HCT116 (cell line): Measurements from ENCODE around the gene ATXN2. TPM values are rescaled to one million over a fixed set of nuclear protein-coding genes. Genes with fewer than 3 reads are reported as not detected.

Source experiments
- ATAC-seq: fragments of 200-7000 bp; cut with Tn5 transposase; 2 replicates; pipeline ENCODE4 v1.9.1; 2020; ENCODE audit warnings: mild to moderate bottlenecking, moderate library complexity
- BruUV-seq: library from RNA; stranded (reverse); fragments of 400-500 nt; replicated peaks from 2 replicates; lab custom pipeline; 2021; lab: Mats Ljungman, UMichigan
- CTCF ChIA-PET: fragments of 300-600 bp; sonication (Branson Sonifier 250); formaldehyde crosslinking; loops from one replicate; lab custom pipeline; 2021; ENCODE audit warnings: antibody characterized with exemption; lab: Charles Lee
- POLR2A ChIA-PET: fragments of 300-600, 350-600 bp; sonication (Branson Sonifier 250); formaldehyde crosslinking; loops from one replicate; lab custom pipeline; 2021; ENCODE audit warnings: antibody characterized with exemption; lab: Charles Lee
- RAD21 ChIA-PET, 2 experiments: fragments of 300-600 bp; sonication (Branson Sonifier 250); formaldehyde crosslinking; loops; one replicate each; lab custom pipeline; 2023; ENCODE audit warnings: low total read pairs in 2 of 2; ENCODE audit not compliant: uncharacterized antibody in 2 of 2, unreplicated experiment in 2 of 2, low non-redundant PET in 1 of 2; lab: Charles Lee
- DNase-seq: peaks from one replicate; pipeline ENCODE4 v3.0.0-alpha.2; 2010; ENCODE audit warnings: low read depth, low spot score
- H2AFZ ChIP-seq: fragments of 200-600 bp; shearing (Covaris generic), sonication (generic); 2 replicates; pipeline ENCODE4 v1.6.1; 2017; ENCODE audit warnings: low read depth, mixed run types, mixed read lengths, antibody characterized with exemption, low read length; ENCODE audit not compliant: poor library complexity, severe bottlenecking
- H3K27ac ChIP-seq: 2 replicates; pipeline ENCODE4 v1.5.1; 2012; ENCODE audit warnings: low read depth, low read length
- H3K27me3 ChIP-seq: fragments of 200-600 bp; sonication (generic); 2 replicates; pipeline ENCODE4 v1.6.1; 2016; ENCODE audit warnings: mixed run types, low read length, mixed read lengths; ENCODE audit not compliant: insufficient read depth
- H3K36me3 ChIP-seq, 2 experiments: fragments of 200-500 bp in 1 of 2; fragments of 200-600 bp in 1 of 2; sonication (Bioruptor generic) in 1 of 2; sonication (generic) in 1 of 2; 2 replicates each; pipeline versions ENCODE4 v1.5.1 to v1.6.1; 2014 to 2016; ENCODE audit warnings: low read length in 2 of 2, inconsistent platforms in 1 of 2, mixed read lengths in 1 of 2, mixed run types in 1 of 2; ENCODE audit not compliant: insufficient read depth in 2 of 2, control insufficient read depth in 1 of 2
- H3K4me1 ChIP-seq, 2 experiments: fragments of 200-600 bp in 1 of 2; sonication (generic) in 1 of 2; 2 replicates each; pipeline versions ENCODE4 v1.5.1 to v1.6.1; 2012 to 2017; ENCODE audit warnings: low read length in 2 of 2, inconsistent platforms in 1 of 2, mild to moderate bottlenecking in 1 of 2, mixed read lengths in 1 of 2, mixed run types in 1 of 2, moderate library complexity in 1 of 2; ENCODE audit not compliant: insufficient read depth in 2 of 2, control insufficient read depth in 1 of 2
- H3K4me2 ChIP-seq: fragments of 200-600 bp; sonication (generic); 2 replicates; pipeline ENCODE4 v1.6.1; 2017; ENCODE audit warnings: mixed run types, low read length, mixed read lengths
- H3K4me3 ChIP-seq, 2 experiments: fragments of 200-600 bp in 1 of 2; sonication (generic) in 1 of 2; replicated peaks in 1 of 2; 2 replicates each; pipeline ENCODE4 v1.5.1; 2011 to 2016; ENCODE audit warnings: low read length in 2 of 2, control low read depth in 1 of 2, low read depth in 1 of 2, mild to moderate bottlenecking in 1 of 2, mixed read lengths in 1 of 2, mixed run types in 1 of 2
- H3K79me2 ChIP-seq: fragments of 200-600 bp; sonication (generic); 2 replicates; pipeline ENCODE4 v1.6.1; 2017; ENCODE audit warnings: mild to moderate bottlenecking, mixed run types, low read length, moderate library complexity, mixed read lengths; ENCODE audit not compliant: insufficient read depth
- H3K9ac ChIP-seq: fragments of 200-600 bp; sonication (generic); 2 replicates; pipeline ENCODE4 v1.6.1; 2016; ENCODE audit warnings: low read length, mixed read lengths
- H3K9me2 ChIP-seq: fragments of 200-600 bp; sonication (generic), shearing (Covaris generic); 2 replicates; pipeline ENCODE4 v1.6.1; 2017; ENCODE audit warnings: mixed run types, mild to moderate bottlenecking, moderate library complexity; ENCODE audit not compliant: insufficient read depth
- H3K9me3 ChIP-seq, 2 experiments: fragments of 200-500 bp in 1 of 2; fragments of 200-600 bp in 1 of 2; sonication (Bioruptor generic) in 1 of 2; sonication (generic) in 1 of 2; 2 replicates each; pipeline ENCODE4 v1.6.1; 2014 to 2017; ENCODE audit warnings: low read length in 2 of 2, mixed read lengths in 2 of 2, inconsistent platforms in 1 of 2, low read depth in 1 of 2, mild to moderate bottlenecking in 1 of 2, mixed run types in 1 of 2, moderate library complexity in 1 of 2; ENCODE audit not compliant: control insufficient read depth in 1 of 2, insufficient read depth in 1 of 2
- H4K20me1 ChIP-seq: fragments of 200-600 bp; sonication (generic), shearing (Covaris generic); 2 replicates; pipeline ENCODE4 v1.6.1; 2017; ENCODE audit warnings: mixed run types, mild to moderate bottlenecking, moderate library complexity; ENCODE audit not compliant: insufficient read depth
- ATF3 ChIP-seq: IDR thresholded peaks from 2 replicates; pipeline ENCODE4 v1.6.1; 2012
- CBX3 ChIP-seq: IDR thresholded peaks from 2 replicates; pipeline ENCODE4 v1.6.1; 2012; ENCODE audit warnings: low read depth
- CTCF ChIP-seq, 3 experiments: fragments of 200-600 bp in 1 of 3; sonication (generic) in 1 of 3; IDR thresholded peaks in 2 of 3; conservative IDR thresholded peaks in 1 of 3; 2 replicates each; pipeline ENCODE4 v1.5.1; 2012 to 2017; ENCODE audit warnings: low read depth in 2 of 3, low read length in 2 of 3, antibody characterized with exemption in 1 of 3, borderline replicate concordance in 1 of 3, control low read depth in 1 of 3, mild to moderate bottlenecking in 1 of 3, mixed read lengths in 1 of 3, mixed run types in 1 of 3, moderate library complexity in 1 of 3; ENCODE audit not compliant: insufficient read depth in 1 of 3
- EGR1 ChIP-seq: IDR thresholded peaks from 2 replicates; pipeline ENCODE4 v1.6.1; 2012; ENCODE audit warnings: low read depth
- ELF1 ChIP-seq: IDR thresholded peaks from 2 replicates; pipeline ENCODE4 v1.6.1; 2012; ENCODE audit warnings: low read depth, borderline replicate concordance
- POLR2A ChIP-seq: IDR thresholded peaks from 2 replicates; pipeline ENCODE4 v1.7.0; 2011; ENCODE audit warnings: borderline replicate concordance; ENCODE audit not compliant: insufficient read depth, insufficient read length; ENCODE audit errors: extremely low read depth
- POLR2AphosphoS5 ChIP-seq: IDR thresholded peaks from 2 replicates; pipeline ENCODE4 v1.6.1; 2011; ENCODE audit warnings: mild to moderate bottlenecking, low read depth, low read length, moderate library complexity
- RAD21 ChIP-seq: IDR thresholded peaks from 2 replicates; pipeline ENCODE4 v1.6.1; 2012; ENCODE audit warnings: low read depth, mild to moderate bottlenecking
- SP1 ChIP-seq: IDR thresholded peaks from 2 replicates; pipeline ENCODE4 v1.6.1; 2012; ENCODE audit warnings: low read depth
- ZBTB33 ChIP-seq: IDR thresholded peaks from 2 replicates; pipeline ENCODE4 v1.6.1; 2011; ENCODE audit warnings: mild to moderate bottlenecking, low read length, moderate library complexity; ENCODE audit not compliant: insufficient replicate concordance; ENCODE audit errors: extremely low read depth
- ZFX ChIP-seq: fragments of 450-650 bp; IDR thresholded peaks from 2 replicates; pipeline ENCODE4 v1.6.1; 2017
- ZNF274 ChIP-seq: fragments of 200-500 bp; sonication (Bioruptor generic); IDR thresholded peaks from 2 replicates; pipeline ENCODE4 v1.6.1; 2014; ENCODE audit warnings: mild to moderate bottlenecking, low read depth, low read length, inconsistent platforms
- intact Hi-C: fragments of 100-400 bp; cut with micrococcal nuclease; formaldehyde crosslinking; loops from 2 replicates; pipeline ENCODE4 v1.10.0; 2022
- total RNA-seq: library from RNA; stranded (reverse); gene quantifications from one replicate; pipeline ENCODE4 v1.2.1, GENCODE V29; 2021; ENCODE audit not compliant: unreplicated experiment

ATXN2 gene
- total RNA-seq, 1 experiment from 2014 or later = 72.7 TPM

- H3K9me3 ChIP-seq = no peaks in the 10 kb centered on the region
- CTCF ChIA-PET = no interaction called here
- no peaks in the 10 kb centered on the region for H3K27me3 ChIP-seq
- intact Hi-C loops = no loop called here
- BruUV-seq = no TSS peak
- H3K4me3 ChIP-seq = no peak overlapping the region
- H4K20me1 ChIP-seq = no peaks in the 10 kb centered on the region
- H3K36me3 ChIP-seq = peaks cover 0 to 4% of the 10 kb centered on the region in 2 experiments; a peak in 1 of 4 replicates
- peaks cover 12 to 21% of the 10 kb centered on the region in 2 experiments for H3K4me1 ChIP-seq
- peaks cover 9% of the 10 kb centered on the region; the same call in 1 of the 2 replicates for H3K79me2 ChIP-seq
- no peak for DNase-seq
- RAD21 ChIA-PET = no interaction called here
- H3K9ac ChIP-seq = no peak overlapping the region
- H3K9me2 ChIP-seq = no peaks in the 10 kb centered on the region
- POLR2A ChIA-PET = no interaction called here
- H2AFZ ChIP-seq = no peak overlapping the region
- no peak overlapping the region for H3K27ac ChIP-seq
- no peak for ATAC-seq
- H3K4me2 ChIP-seq = no peak overlapping the region
- TF ChIP-seq SP1 = no peak
- TF ChIP-seq ELF1 = no peak
- TF ChIP-seq ZBTB33 = no peak
- TF ChIP-seq RAD21 = no peak
- no peak for TF ChIP-seq ZFX
- no peak for TF ChIP-seq CTCF (IDR thresholded peaks at IDR 0.05 in 2 of 3, conservative IDR thresholded peaks at IDR 0.05 in 1 of 3; ENCODE audit: borderline replicate concordance in 1 of 3, insufficient read depth in 1 of 3, low read depth in 2 of 3, low read length in 2 of 3)
- no peak for TF ChIP-seq POLR2AphosphoS5
- TF ChIP-seq ATF3 = no peak
- no peak for TF ChIP-seq ZNF274
- TF ChIP-seq CBX3 = no peak
- no peak for TF ChIP-seq POLR2A
- no peak for TF ChIP-seq EGR1
These were observed 179.3 kb downstream of the ATXN2 start for GRCh38 chr12:111419784-111420183.
